Dedifferentiated amniotic fluid mesenchymal stem cell (primary cell): ENCODE results near the gene SUN5.
"Not testable (repeated sequence)": the region's sequence is repeated elsewhere in the genome, so short reads cannot be mapped to it uniquely, and the experiment has no call there.

Experiments used
- DNase-seq: peaks from one replicate; pipeline ENCODE4 v3.0.0-alpha.2; 2016; ENCODE audit errors: extremely low spot score

The SUN5 gene, protein sequence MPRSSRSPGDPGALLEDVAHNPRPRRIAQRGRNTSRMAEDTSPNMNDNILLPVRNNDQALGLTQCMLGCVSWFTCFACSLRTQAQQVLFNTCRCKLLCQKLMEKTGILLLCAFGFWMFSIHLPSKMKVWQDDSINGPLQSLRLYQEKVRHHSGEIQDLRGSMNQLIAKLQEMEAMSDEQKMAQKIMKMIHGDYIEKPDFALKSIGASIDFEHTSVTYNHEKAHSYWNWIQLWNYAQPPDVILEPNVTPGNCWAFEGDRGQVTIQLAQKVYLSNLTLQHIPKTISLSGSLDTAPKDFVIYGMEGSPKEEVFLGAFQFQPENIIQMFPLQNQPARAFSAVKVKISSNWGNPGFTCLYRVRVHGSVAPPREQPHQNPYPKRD

DNA sequence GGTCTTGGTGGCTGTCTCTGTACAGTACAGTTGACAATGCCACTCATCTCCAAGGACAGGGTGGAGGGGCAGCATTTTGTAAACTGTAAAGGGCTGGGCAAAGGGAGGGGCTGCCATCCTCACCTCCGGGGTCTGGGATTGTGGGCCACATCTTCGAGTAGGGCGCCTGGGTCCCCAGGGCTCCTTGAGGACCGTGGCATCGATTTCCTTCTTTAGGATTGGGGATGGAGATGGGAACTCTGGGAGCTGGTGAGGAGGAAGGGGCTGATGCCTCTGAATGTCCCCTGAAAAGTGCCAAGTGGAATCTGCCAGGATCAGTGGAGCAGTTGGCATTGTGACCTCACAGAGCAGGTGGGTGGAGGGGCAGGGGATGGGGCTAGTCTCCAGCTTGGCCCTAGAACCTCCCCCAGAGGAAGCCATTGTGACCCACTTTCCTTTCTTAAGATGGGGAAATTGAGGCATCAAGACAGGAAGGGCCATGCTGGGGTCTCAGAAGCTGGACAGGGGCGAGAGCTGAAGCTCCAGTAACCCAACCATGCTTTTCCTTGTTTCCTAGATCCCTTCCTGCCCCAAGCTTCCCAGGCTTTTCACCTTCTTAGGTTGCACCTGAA is at the start of gene SUN5:
TSS of gene SUN5 (minus strand) at position 293 of the 611 bp plus-strand sequence. CDS start at position 200, 93 bp downstream.
- no peak for DNase-seq

DNA sequence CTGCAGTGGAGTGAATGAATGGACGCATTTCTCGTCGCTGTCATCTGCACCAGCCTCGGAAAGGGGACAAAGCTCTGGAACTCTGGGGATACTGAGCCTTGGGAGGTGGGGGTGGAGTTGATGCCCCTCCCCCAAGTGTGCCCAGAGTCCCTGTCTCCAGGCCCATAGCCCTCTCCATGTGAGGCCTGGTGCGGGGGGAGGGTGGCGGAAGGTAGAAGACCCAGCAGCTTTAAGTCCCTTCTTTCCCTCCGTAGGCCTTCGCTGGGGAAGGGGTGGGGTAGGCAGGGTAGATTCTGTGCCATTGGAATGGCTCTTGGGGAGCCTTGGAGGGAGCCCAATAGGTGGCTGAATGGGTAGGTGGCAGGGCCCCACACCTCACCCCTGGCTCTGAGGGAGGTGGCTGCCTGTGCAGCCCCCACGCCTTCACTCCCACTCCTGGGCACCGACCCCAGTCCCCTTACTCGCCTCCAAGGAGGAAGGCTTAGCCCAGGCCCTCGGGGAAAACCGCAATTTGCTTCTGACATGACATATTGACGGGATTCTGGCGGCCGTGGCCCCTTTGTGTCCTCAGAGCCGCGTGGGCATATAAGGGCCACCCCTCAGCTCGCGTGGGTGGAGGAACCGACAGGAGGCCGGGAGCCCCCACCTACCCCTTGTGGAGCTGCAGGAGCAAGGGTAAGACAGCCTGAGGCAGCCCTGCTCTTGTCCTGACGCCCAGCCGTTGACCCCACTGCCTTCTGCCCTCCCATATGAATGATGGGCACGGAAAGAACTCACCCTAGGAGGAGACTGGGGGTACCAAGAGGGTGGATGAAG is 49.3 kb upstream of the SUN5 start, which contains the start of gene BPIFB3:
TSS of gene BPIFB3 (plus strand) at position 613 of the 816 bp plus-strand sequence. CDS start 1,533 bp downstream, outside the sequence.
- DNase-seq: no peak

GRCh38 chr20:33051333-33051732 is 47.1 kb upstream of the SUN5 start:
- DNase-seq: no peak

GRCh38 chr20:33046412-33046811 is 42.2 kb upstream of the SUN5 start:
- DNase-seq: no peak

DNA sequence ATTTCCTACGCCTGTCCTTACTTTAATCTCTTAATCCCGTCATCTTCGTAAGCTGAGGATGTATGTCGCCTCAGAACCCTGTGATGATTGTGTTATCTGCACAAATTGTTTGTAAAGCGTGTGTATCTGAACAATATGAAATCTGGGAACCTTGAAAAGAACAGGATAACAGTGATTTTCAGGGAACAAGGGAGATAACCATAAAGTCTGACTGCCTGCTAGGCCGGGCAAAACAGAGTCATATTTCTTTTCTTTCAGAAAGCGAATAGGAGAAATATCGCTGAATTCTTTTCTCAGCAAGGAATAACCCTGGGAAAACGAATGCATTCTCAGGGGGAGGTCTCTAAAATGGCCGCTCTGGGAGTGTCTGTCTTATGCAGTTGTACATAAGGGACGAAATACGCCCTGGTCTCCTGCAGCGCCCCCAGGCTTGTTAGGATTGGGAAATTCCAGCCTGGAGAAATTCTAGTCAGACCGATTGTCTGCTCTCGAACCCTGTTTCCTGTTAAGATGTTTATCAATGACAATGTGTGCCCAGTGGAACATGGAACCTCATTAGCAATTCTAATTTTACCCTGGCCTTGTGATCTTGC is 41.0 kb upstream of the SUN5 start:
- not testable (repeated sequence) for DNase-seq

- no peak for DNase-seq
Observed at GRCh38 chr20:33043731-33044181, 39.5 kb upstream of the SUN5 start.

DNA sequence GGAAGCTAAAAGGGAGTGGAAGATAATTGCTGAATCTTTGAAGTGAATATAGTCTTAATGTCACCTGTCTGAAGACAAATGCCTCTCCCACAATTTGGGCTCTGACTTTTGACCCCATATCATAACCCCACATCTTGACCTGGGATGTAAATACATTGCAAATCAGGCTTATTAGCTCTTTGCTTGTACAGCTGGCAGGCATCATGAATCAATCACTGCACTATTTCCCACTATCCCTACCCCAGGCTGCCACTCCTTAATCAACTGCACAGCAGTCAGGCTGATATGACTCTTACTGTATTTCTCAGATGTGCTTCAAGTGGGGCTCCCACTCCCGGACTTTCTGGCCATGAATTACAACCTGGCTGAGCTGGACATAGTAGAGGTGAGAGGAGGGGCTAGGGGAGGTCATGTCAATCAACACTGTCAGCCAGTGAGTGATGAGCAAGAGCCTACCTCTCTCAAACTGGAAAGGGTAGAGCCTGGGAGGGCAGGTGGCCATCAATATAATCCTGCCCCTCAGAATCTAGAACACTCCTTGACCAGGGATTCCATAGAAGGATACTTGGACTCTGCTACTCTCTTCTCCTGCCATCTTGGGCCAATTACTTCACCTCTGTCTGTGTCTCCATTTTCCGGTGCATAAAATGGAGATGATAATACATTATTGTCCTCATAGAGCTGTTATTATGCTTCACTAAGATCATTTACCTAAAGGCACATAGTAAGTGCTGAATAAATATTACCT is 38.9 kb upstream of the SUN5 start:
- no peak for DNase-seq

- no peak for DNase-seq
Observed at GRCh38 chr20:33042430-33042829, 38.2 kb upstream of the SUN5 start.

GRCh38 chr20:33038243-33038642 is 34.0 kb upstream of the SUN5 start:
- DNase-seq: no peak

DNA sequence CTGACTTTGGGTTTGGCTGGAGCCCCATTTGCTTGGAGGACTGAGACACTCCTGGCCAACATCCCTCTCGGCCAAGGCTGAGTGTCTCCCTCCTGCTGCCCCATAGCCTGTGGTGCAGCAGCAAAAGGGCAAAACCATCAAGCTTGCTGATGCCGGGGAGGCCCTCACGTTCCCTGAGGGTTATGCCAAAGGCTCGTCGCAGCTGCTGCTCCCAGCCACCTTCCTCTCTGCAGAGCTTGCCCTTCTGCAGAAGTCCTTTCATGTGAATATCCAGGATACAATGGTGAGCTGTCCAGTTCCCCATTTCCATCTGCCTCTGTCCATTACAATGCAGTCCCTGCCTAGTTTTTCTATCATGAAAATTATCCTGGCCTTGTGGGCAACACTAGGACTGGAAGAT is 33.2 kb upstream of the SUN5 start:
- no peak for DNase-seq

- DNase-seq: no peak
Observed at GRCh38 chr20:33034901-33035492, 30.8 kb upstream of the SUN5 start.

DNA sequence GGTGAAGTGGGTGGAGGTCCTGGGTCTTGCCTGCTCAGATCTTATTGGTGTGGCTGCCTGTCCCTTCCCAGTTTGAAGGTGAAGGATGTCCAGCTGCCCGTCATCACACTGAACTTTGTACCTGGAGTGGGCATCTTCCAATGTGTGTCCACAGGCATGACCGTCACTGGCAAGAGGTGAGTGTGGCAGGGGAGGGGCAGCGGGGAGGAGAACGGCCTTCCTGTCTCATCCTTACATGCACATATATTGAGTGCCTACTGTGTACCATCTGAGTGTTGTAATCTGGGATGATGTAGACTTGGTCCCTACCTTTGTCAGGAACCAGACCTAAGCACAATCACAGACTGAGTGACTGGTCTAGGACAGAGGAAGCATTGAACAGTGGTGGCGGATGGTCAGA is 29.9 kb upstream of the SUN5 start:
- no peak for DNase-seq

DNA sequence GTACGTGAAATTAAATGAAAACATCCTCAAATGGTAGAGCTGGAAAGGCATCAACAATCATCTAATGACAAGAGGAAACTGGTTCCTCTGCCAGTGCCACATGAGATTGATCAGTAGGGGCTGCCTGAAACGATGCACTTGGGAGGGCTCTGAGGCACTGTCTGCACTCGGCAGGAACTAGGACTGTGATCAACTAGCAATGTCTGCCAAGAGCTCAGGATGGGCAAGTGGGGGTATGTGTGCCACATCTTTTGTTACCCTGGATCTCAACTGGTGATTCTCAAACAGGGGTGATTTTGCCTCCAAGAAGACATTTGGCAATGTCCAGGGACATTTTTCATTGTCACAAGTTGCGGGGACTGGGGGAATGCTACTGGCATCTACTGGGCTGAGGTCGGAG is 29.1 kb upstream of the SUN5 start:
- DNase-seq: no peak

GRCh38 chr20:33032555-33032954 is 28.3 kb upstream of the SUN5 start:
- DNase-seq: no peak

DNA sequence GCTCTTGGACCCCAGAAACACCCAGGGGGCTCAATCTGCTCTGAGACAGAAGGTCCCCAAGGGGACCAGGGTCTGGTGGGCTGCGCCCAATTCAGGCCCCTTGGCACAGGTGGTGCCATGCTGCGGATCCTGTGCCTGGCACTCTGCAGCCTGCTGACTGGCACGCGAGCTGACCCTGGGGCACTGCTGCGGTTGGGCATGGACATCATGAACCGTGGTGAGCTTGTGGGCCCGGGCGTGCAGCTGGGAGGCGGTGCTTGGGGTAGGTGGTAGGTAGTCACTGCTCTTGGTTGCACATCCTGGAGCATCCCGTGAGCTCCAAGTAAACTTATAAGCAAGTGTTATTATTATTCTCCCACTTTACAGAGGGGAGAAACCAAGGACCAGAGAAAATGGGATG is 27.3 kb upstream of the SUN5 start, which contains the start of gene BPIFB6:
TSS of gene BPIFB6 (plus strand) at position 118 of the 400 bp plus-strand sequence. CDS start at position 118, 0 bp downstream.
- no peak for DNase-seq

DNA sequence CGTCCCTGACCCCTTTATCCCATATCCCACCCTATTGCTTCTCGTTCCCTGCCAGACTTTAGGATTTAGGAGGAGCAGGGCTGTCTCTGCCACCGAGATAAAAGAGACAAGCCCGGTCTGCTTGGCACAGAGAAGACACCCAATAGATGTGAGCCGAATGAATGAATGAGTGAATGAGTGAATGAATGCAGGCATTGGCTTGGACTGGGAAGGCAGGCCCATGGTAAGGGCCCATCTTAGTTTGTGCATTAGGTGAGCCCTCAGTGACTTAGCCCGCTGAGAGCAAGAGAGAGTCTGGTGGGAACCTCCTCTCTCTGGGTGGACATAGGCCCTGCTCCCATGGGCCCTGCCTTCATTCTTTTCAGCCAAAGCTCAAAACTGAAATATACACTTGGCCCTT is 26.3 kb upstream of the SUN5 start:
- no peak for DNase-seq

- DNase-seq: no peak
Observed at GRCh38 chr20:33030076-33030475, 25.8 kb upstream of the SUN5 start.

- no peak for DNase-seq
Observed at GRCh38 chr20:33028875-33029274, 24.6 kb upstream of the SUN5 start.

DNA sequence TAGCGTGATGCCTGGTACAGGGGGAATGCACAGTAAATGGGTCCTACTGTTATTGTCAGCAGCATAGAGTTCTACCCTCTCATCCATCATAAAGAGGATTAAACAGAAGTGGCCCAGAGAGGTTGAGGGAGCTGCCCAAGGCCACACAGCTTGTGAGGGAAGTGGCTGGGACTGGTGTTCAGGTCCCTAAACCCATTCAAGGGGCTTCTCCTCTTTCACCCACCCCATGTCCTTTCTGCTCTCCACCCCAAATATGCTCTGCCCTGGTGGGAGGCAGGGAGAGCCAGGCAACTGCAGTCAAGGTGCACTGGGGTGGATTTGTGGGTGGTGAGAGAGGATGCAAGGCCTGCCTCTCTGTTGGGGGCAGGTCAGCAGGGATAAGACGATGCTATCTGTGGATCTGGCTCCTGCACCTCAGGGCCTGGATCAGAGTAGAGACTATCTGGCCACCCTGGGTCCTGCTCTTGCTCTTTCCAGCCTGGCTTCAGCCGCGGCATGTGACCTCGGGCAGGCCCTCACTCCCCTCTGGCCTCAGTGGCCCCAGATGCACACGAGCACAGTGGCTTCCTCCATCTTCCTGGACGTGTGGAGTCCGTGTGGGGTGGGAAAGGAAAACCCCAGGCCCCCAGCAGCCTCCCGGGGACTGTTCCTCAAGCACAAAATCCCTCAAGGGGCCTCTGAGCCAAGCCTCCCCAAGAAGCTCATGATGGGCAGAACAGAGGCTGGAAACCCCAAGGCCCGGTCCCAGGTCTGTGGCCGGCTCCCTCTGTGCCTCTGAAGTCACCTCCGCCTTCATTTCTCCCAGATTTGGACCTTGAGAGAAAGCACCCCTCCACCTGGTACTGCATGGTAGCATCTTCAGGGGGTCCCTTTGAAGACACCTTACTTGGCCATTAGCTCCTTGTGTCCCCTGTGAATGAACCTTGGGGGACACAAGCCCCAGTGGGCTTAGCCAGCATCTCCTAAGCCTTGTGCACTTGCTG is 23.8 kb upstream of the SUN5 start:
- DNase-seq: no peak
